Measurements from ENCODE around the gene SLC31A1.
A peak's percentile ranks its signal among the peaks of the same experiment; 100 is the strongest.

Gene SLC31A1

DNA sequence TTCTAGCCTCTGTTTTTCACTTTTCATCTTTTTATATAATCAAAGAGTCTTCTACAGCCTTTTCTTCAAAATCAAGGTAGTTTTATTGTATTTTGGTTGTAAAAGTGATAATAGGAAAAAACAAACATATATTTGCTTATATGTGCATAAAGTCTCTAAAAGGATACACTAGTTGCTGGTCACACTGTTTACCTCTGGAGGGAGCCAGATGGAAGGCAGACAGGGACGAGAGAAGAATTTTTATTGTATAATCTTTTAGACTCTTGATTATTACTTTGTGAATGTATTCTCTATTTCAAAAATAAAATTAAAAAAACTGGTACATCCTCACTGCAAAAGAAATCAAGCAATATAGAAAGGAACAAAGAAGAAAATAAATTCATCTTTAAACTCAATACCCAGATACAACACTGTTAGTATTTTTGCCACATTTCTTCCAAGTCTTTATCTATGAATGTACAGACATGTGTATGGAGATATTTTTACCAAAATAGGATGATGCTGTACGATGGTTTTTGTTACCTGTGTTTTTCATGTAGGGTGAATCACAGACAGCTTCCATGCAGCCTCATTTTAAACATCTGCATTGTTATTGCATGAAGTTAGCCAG is 88.0 kb downstream of the SLC31A1 start:
- peak; percentile 36 for DNase-seq

DNA sequence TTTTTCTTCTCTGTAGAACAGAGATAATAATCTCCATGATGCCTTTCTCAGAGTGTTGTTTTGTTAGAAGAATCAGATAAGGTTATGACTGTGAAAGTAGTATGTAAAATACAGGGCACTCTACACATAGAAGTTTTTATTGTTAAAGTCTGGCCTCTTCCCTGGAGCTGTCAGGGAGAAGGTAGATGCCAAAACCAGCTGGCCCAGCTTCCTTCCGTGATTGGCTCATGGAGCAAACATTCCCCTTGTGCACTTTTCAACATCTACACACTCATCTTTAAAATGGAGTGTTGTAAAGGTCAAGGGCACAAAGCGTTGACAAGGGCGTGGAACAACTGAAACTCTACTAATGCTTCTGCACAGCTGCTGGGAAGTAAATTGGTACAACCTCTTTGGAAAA is 89.2 kb downstream of the SLC31A1 start:
- no peak for DNase-seq

DNA sequence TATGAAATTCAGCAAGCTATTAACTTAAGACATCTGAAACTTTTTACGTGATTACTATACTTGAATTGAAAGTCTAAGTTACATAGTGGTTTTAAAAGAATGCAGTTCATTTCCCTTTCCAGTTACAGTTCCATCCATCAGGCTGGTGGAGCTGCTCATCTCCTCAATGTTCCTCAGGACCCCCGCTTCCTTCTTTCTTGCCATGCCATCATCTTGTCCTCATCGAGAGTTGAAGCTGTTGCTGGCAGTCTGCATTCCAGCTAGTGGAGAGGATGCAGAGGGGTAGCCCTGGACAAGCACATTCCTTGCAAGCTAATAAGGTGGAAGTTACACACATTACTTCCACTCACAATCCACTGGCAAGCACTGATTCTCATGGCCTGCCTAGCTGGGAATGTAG is 90.6 kb downstream of the SLC31A1 start:
- DNase-seq, result no peak

DNA sequence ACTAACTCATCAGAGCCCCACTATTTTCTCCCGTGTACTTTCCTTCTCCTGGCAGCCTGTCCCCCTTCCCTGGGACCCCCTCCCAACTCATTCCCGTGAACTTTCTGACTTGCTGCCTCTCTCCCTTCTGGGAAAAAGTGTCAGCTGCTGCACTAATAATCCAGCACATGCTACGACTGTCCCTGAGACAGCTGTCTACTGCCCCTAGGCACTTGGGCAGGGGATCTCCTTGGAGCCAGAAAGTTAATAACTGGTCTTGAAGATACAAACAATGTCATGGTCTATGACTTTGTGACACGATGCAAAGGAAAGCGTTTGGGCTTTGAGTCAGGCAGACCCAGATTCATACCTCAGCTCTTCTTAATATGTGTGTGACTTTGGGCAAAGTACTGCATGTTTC is 91.9 kb downstream of the SLC31A1 start:
- DNase-seq, result no peak

All from NCI-H2171 treated with DMSO at 0.1 percent for 48 hours (cell line).